Body of pancreas (tissue), 4 donors: ENCODE data around the gene MINDY2. TPM values are rescaled to one million over a fixed set of nuclear protein-coding genes. Genes with fewer than 3 reads are reported as not detected.

Experiments
- ATAC-seq: fragments of 150-250 bp; one replicate; pipeline ENCODE4 v1.9.1; 2016
- DNase-seq, 4 donors: peaks; one replicate each; pipeline ENCODE4 v3.0.0-alpha.2; 2019
- H3K27ac ChIP-seq, 4 donors: fragments of 200-600 bp; sonication (generic); 1 replicate in 3 of 4; 2 replicates in 1 of 4; pipeline versions ENCODE4 v1.5.1 to v1.6.1; 2016 to 2019; ENCODE audit warnings: mild to moderate bottlenecking in 1 of 4, mixed read lengths in 1 of 4, moderate library complexity in 1 of 4
- H3K27me3 ChIP-seq, 2 donors: fragments of 200-600 bp; sonication (generic); one replicate each; pipeline ENCODE4 v1.6.0; 2016; ENCODE audit warnings: mild to moderate bottlenecking in 1 of 2
- H3K36me3 ChIP-seq, 2 donors: fragments of 200-600 bp; sonication (generic); replicated peaks in 1 of 2; 2 replicates each; pipeline ENCODE4 v1.5.1; 2016; ENCODE audit warnings: low read depth in 2 of 2; ENCODE audit not compliant: insufficient read depth in 1 of 2
- H3K4me1 ChIP-seq: fragments of 200-600 bp; sonication (generic); one replicate; pipeline ENCODE4 v1.6.0; 2016
- H3K4me3 ChIP-seq, 2 donors: fragments of 200-600 bp; sonication (generic); 1 replicate in 1 of 2; 2 replicates in 1 of 2; pipeline ENCODE4 v1.5.1; 2016 to 2019
- H3K9me3 ChIP-seq, 3 donors: fragments of 200-600 bp; sonication (generic); 1 replicate in 2 of 3; 2 replicates in 1 of 3; pipeline ENCODE4 v1.5.1; 2016
- POLR2A ChIP-seq, 3 donors: fragments of 450-650 bp; IDR thresholded peaks; one replicate each; pipeline ENCODE4 v1.6.1; 2016; ENCODE audit warnings: antibody characterized with exemption in 3 of 3, mild to moderate bottlenecking in 2 of 3
- WGBS, 2 donors: methylation state at CpG; one replicate each; pipeline ENCODE4 v1.1.5; 2017; 5-methylcytosine and 5-hydroxymethylcytosine counted together
- intact Hi-C: fragments of 100-400 bp; cut with DNase I; formaldehyde crosslinking; loops from one replicate; pipeline ENCODE4 v1.15.1; 2023
- total RNA-seq, 2 donors: library from RNA; depleted of rRNA; stranded (reverse); fragments of >200 nt; gene quantifications; one replicate each; pipeline ENCODE4 v1.1.0, GENCODE V29; 2016
- TF ChIP-seq, protein P1 (sequence below), 7 experiments: fragments of 450-650 bp in 4 of 7; fragments of 200-600 bp in 3 of 7; sonication (generic) in 3 of 7; IDR thresholded peaks; one replicate each; pipeline ENCODE4 v1.5.1; 2016 to 2019; ENCODE audit warnings: antibody characterized with exemption in 7 of 7

MINDY2 gene
- total RNA-seq, 2 donors from 2014 or later: 8.9 to 11.9 TPM

DNA sequence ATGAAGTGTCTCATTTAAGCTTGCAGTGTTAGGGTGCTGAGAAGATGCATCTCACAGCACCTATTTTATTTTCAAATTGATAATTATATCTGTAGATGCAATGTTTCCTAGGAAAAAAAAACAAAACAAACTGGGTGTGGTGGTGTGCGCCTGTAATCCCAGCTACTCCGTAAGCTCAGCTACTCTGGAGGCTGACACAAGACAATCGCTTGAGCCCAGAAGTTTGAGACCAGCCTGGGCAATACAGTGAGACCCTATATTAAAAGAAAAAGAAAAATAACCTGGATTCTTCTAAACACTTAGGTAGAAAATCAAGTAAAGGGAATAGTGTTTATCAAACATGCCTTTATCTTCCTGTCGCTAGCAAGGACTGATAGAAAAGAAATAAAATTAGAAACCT, 1.9 kb downstream of the MINDY2 start:
- intact Hi-C loops: no loop called here
- no peaks in the 10 kb centered on the region for H3K36me3 ChIP-seq
- DNase-seq (no peak), ATAC-seq (no peak)
- no peak overlapping the region for H3K4me3 ChIP-seq
- peaks cover 32% of the 10 kb centered on the region for H3K4me1 ChIP-seq
- TF ChIP-seq, protein P1, sequence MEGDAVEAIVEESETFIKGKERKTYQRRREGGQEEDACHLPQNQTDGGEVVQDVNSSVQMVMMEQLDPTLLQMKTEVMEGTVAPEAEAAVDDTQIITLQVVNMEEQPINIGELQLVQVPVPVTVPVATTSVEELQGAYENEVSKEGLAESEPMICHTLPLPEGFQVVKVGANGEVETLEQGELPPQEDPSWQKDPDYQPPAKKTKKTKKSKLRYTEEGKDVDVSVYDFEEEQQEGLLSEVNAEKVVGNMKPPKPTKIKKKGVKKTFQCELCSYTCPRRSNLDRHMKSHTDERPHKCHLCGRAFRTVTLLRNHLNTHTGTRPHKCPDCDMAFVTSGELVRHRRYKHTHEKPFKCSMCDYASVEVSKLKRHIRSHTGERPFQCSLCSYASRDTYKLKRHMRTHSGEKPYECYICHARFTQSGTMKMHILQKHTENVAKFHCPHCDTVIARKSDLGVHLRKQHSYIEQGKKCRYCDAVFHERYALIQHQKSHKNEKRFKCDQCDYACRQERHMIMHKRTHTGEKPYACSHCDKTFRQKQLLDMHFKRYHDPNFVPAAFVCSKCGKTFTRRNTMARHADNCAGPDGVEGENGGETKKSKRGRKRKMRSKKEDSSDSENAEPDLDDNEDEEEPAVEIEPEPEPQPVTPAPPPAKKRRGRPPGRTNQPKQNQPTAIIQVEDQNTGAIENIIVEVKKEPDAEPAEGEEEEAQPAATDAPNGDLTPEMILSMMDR (IDR thresholded peaks at IDR 0.05): no peak
- no peak for TF ChIP-seq POLR2A (IDR thresholded peaks at IDR 0.05)
- H3K9me3 ChIP-seq: no peaks in the 10 kb centered on the region
- H3K27me3 ChIP-seq: no peaks in the 10 kb centered on the region
- H3K27ac ChIP-seq: peak overlapping the region in 1 of 4 donors; percentile 24
- 48 to 60% methylated on average over 4 of the region's 4 CpGs for WGBS, 2 donors

DNA sequence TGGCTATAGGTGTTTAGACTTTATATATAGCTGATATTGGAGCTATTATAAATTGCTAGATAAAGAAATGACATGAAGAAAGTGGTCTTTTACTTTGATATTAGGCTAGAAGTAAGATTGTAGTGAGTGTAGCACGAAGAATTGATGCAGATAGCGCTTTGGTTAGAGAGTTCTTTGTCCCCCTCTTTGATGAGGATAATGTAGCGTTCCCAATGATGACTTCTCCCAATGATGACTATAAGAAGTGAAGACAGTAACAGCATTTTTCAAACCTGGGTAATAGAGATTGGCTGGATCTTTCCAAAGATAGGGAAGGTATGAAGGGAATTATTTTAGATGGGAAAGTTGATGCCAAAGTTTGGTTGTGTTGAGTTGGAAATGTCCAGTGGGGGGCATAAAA, 4.3 kb downstream of the MINDY2 start:
- 93 to 99% methylated on average over 3 of the region's 3 CpGs for WGBS, 2 donors
- intact Hi-C loops: no loop called here
- Histone ChIP-seq H3K9me3 (no peaks in the 10 kb centered on the region), H3K27ac (no peak overlapping the region), H3K4me1 (peaks cover 26% of the 10 kb centered on the region), H3K36me3 (no peaks in the 10 kb centered on the region), H3K27me3 (no peaks in the 10 kb centered on the region), H3K4me3 (no peak overlapping the region)
- TF ChIP-seq, protein P1 (IDR thresholded peaks at IDR 0.05): no peak
- no peak for TF ChIP-seq POLR2A (IDR thresholded peaks at IDR 0.05)
- no peak for ATAC-seq
- no peak for DNase-seq

DNA sequence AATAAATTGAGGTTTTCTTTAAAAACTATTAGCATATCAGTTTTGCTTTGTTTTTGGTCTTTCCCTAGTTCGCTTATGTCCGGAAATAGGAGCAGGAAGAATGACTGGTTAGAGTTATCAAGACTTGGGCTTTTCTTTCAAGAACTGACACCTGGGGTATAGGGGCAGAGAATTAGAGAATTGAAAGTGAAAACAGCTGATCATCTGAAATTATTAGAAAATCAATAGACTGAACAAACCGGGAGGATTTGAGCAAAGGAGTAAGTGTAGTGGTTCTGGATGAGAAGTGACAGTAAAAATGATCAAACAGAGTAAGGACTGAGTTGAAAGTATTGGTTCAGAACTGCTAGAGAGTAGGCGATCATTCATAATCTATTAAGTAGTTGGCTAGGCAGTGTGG, 6.0 kb downstream of the MINDY2 start:
- WGBS, 2 donors: 79 to 80% methylated on average over 4 of the region's 4 CpGs
- no peaks in the 10 kb centered on the region for H3K36me3 ChIP-seq
- no peak for ATAC-seq
- TF ChIP-seq, protein P1 (IDR thresholded peaks at IDR 0.05): no peak
- no peak overlapping the region for H3K27ac ChIP-seq
- H3K27me3 ChIP-seq: no peaks in the 10 kb centered on the region
- H3K4me1 ChIP-seq: peaks cover 26% of the 10 kb centered on the region
- intact Hi-C loops: no loop called here
- no peak overlapping the region for H3K4me3 ChIP-seq
- no peaks in the 10 kb centered on the region for H3K9me3 ChIP-seq
- no peak for DNase-seq

DNA sequence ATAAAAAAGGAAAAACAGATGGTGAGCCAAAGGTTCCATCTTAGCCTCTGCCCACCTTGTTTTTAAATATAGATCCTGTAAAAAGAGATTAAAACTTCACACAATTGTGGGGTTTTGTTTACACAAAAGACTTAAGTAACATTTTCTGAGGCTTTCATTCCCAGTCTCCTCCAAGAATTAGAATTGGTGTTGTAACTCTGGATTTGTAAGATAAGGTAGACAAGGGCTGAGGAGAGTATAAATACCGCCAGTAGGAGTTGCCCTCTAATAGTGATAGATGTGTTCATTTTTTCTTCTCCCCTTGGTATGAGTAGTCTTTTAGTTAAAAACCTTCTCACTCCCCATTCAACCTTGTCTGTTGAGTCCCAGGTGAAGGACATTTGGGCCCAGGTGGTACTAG, 8.5 kb downstream of the MINDY2 start:
- DNase-seq (no peak), ATAC-seq (no peak)
- WGBS, 2 donors: 93 to 100% methylated on average over 1 of the region's 1 CpG
- no peaks in the 10 kb centered on the region for H3K36me3 ChIP-seq
- H3K9me3 ChIP-seq: no peaks in the 10 kb centered on the region
- H3K27me3 ChIP-seq: no peaks in the 10 kb centered on the region
- H3K4me3 ChIP-seq: no peak overlapping the region
- TF ChIP-seq POLR2A (IDR thresholded peaks at IDR 0.05): no peak
- TF ChIP-seq, protein P1 (IDR thresholded peaks at IDR 0.05): no peak
- H3K27ac ChIP-seq: no peak overlapping the region
- intact Hi-C loops: no loop called here
- peaks cover 4% of the 10 kb centered on the region for H3K4me1 ChIP-seq

DNA sequence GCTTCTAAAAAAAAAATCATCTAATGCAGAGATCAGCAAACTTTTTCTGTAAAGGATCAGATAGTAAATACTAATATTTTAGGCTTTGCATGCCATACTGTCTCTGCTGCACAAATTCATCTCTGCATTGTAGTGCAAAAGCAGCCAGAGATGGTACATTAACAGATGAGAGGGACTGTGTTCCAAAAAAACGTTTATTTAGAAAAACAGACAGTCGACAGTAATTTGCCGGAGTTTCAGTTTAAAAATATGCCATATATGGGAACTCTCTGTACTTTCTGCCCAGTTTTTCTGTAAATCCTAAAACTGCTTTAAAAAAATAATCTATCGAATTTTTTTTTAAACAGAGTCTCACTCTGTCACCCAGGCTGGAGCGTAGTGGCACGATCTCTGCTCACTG, 14.3 kb downstream of the MINDY2 start:
- intact Hi-C loops: no loop called here
- Histone ChIP-seq H3K4me1 (no peaks in the 10 kb centered on the region), H3K27me3 (no peaks in the 10 kb centered on the region), H3K27ac (no peak overlapping the region), H3K9me3 (no peaks in the 10 kb centered on the region), H3K4me3 (no peak overlapping the region), H3K36me3 (no peaks in the 10 kb centered on the region)
- TF ChIP-seq, protein P1 (IDR thresholded peaks at IDR 0.05): no peak
- no peak for TF ChIP-seq POLR2A (IDR thresholded peaks at IDR 0.05)
- 79 to 85% methylated on average over 6 of the region's 6 CpGs for WGBS, 2 donors
- ATAC-seq (no peak), DNase-seq (no peak)
